ENCODE measurements around the gene SIGLEC9.

Gene SIGLEC9

GRCh38 chr19:51124729-51125128 is at the start of gene SIGLEC9:
Gene SIGLEC9, plus strand, starts transcription at chr19:51124906. Its CDS starts 69 bp downstream, at chr19:51124975.
- H3K4me3 ChIP-seq (ENCODE audit: low read length): no peak within 1 kb of the TSS
- no peak for DNase-seq (ENCODE audit: low read depth)
- TF ChIP-seq, protein P1, sequence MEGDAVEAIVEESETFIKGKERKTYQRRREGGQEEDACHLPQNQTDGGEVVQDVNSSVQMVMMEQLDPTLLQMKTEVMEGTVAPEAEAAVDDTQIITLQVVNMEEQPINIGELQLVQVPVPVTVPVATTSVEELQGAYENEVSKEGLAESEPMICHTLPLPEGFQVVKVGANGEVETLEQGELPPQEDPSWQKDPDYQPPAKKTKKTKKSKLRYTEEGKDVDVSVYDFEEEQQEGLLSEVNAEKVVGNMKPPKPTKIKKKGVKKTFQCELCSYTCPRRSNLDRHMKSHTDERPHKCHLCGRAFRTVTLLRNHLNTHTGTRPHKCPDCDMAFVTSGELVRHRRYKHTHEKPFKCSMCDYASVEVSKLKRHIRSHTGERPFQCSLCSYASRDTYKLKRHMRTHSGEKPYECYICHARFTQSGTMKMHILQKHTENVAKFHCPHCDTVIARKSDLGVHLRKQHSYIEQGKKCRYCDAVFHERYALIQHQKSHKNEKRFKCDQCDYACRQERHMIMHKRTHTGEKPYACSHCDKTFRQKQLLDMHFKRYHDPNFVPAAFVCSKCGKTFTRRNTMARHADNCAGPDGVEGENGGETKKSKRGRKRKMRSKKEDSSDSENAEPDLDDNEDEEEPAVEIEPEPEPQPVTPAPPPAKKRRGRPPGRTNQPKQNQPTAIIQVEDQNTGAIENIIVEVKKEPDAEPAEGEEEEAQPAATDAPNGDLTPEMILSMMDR (conservative IDR thresholded peaks at IDR 0.05; ENCODE audit: low read length): no peak

DNA sequence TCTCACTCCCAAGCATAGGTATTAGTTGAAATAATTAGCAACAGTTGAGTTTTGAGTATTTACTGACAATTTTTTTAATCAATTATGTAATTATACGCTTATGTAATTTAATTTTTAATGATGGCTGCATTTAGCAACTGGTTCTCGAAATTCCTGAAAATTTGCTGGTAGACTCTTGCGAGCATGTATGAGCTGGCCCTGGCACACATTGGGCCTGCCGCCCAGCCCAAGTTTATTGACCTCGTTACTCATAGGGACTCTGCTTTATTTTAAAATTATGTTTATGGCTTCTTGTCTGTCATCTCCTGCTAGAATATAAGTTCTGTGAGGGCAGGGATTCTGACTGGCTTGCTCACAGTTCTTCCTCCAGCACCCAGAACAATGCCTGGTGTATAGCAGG is 48.7 kb upstream of the SIGLEC9 start:
- no peak for DNase-seq (ENCODE audit: low read depth)
- TF ChIP-seq, protein P1 (conservative IDR thresholded peaks at IDR 0.05; ENCODE audit: low read length): no peak
- H3K4me3 ChIP-seq (ENCODE audit: low read length): no peak overlapping the region

GRCh38 chr19:51076631-51077213 is 48.0 kb upstream of the SIGLEC9 start:
- no peak overlapping the region for H3K4me3 ChIP-seq (ENCODE audit: low read length)
- TF ChIP-seq, protein P1 (conservative IDR thresholded peaks at IDR 0.05; ENCODE audit: low read length): no peak
- DNase-seq (ENCODE audit: low read depth): no peak

GRCh38 chr19:51078104-51078503 is 46.6 kb upstream of the SIGLEC9 start:
- TF ChIP-seq, protein P1 (conservative IDR thresholded peaks at IDR 0.05; ENCODE audit: low read length): no peak
- no peak for DNase-seq (ENCODE audit: low read depth)
- no peak overlapping the region for H3K4me3 ChIP-seq (ENCODE audit: low read length)

DNA sequence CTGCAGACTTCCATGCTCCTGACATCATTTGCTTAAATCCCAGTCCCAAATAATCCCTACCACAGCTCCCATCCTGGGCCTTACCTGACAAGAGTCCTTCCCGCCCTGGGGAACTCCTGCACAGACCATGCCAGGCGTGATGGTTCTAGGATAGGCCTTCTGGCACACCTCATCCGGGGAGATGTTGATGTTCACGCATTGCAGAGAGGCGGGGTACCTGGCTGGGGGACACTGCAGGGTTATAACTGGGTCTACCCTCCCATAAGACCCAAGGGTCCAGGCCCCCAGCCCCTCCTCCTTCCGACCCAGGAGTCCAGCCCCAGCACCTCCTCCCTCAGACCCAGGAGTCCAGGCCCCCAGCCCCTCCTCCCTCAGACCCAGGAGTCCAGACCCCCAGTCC is 46.0 kb upstream of the SIGLEC9 start:
- TF ChIP-seq, protein P1 (conservative IDR thresholded peaks at IDR 0.05; ENCODE audit: low read length): no peak
- no peak for DNase-seq (ENCODE audit: low read depth)

DNA sequence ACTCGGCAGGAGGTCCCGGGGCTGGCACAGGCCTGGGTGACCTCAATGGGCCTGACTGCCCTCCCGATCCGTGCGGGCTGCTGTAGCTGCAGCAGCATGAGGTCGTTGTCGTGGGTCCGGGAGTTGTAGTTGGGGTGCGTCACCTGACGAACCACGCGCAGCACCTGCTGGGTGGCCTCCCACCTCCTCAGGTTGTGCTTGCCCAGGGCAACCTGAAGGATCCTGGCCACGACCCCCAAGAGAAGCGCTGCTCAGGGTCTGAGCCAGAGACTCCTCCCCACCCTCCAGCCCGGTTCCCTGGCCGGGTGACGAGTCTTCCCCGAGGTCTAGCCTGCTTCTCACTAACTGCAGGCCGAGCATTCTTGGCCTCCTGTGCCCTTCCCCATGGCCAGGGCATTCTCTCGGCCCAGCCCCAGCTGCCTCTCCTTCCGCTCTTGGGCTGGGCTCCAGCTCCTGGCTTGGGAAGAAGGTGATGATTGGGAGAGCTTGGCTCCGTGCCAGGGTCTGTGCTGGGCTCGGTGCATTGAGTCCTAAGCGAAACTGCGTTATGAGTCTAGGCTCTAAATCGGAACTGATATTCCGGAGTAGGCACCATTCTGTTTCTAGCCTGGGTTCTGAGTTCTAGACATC is 45.1 kb upstream of the SIGLEC9 start:
- DNase-seq (ENCODE audit: low read depth): no peak
- TF ChIP-seq, protein P1 (conservative IDR thresholded peaks at IDR 0.05; ENCODE audit: low read length): no peak
- no peak overlapping the region for H3K4me3 ChIP-seq (ENCODE audit: low read length)

More for the DNA sequence above, 46.0 kb upstream of the SIGLEC9 start:
- no peak overlapping the region for H3K4me3 ChIP-seq (ENCODE audit: low read length)

DNA sequence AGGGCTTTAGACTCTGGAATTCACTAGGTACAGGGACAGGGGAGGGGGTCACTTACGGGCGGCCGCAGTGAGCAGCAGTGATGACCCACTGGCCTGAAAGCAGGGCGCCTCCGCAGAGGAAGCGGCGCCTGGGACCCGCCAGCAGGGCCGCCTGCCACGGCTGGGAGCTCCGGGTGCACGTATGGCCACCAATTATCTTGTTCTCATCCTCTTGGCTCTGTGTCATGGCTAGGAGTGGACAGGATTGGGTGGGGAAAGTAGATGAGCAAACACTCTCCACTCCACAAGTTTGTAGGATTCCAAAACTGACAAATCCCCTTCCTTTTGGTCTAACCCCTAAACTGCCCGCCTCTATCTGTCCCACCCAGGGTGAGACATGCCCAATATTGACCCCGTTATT is 43.2 kb upstream of the SIGLEC9 start:
- TF ChIP-seq, protein P1 (conservative IDR thresholded peaks at IDR 0.05; ENCODE audit: low read length): no peak
- no peak for DNase-seq (ENCODE audit: low read depth)
- H3K4me3 ChIP-seq (ENCODE audit: low read length): no peak overlapping the region

Measured in AG10803 (cell line).